Measurements from ENCODE around the gene PARD3B. TPM values are rescaled to one million over a fixed set of nuclear protein-coding genes. Genes with fewer than 3 reads are reported as not detected.

The PARD3B gene
- total and polyA plus RNA-seq, 8 donors, result 1.8 to 42.6 (median 15.1) TPM

DNA sequence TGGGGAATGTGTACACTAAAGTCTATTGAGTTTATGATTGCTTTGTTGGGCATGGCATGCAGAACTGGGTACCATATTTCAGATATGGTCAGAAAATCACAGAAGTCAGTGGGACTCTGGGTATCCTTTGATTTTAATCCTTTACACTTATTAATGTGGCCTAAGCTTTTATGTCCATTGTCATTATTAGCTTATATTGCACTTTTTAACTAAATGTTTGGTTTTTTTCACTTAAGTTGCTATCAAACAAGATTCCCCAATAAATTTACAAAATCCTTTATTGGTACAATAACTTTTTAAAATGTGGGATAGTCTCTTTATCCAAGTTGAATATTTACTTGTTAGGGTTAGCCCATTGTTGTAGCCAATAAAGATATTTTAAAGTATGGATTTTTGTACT is 902.9 kb downstream of the PARD3B start:
- Histone ChIP-seq H3K27me3 (no peaks in the 10 kb centered on the region), H3K9me3 (no peaks in the 10 kb centered on the region), H3K36me3 (no peaks in the 10 kb centered on the region), H3K4me1 (no peaks in the 10 kb centered on the region), H3K4me3 (no peak overlapping the region), H3K27ac (no peak overlapping the region)
- intact Hi-C loops (cut with DNase I; ENCODE audit: low total_unique reads), result no loop called here
- no peak for TF ChIP-seq POLR2A (IDR thresholded peaks at IDR 0.05)
- no peak for TF ChIP-seq EP300 (IDR thresholded peaks at IDR 0.05)
- TF ChIP-seq, protein P1, sequence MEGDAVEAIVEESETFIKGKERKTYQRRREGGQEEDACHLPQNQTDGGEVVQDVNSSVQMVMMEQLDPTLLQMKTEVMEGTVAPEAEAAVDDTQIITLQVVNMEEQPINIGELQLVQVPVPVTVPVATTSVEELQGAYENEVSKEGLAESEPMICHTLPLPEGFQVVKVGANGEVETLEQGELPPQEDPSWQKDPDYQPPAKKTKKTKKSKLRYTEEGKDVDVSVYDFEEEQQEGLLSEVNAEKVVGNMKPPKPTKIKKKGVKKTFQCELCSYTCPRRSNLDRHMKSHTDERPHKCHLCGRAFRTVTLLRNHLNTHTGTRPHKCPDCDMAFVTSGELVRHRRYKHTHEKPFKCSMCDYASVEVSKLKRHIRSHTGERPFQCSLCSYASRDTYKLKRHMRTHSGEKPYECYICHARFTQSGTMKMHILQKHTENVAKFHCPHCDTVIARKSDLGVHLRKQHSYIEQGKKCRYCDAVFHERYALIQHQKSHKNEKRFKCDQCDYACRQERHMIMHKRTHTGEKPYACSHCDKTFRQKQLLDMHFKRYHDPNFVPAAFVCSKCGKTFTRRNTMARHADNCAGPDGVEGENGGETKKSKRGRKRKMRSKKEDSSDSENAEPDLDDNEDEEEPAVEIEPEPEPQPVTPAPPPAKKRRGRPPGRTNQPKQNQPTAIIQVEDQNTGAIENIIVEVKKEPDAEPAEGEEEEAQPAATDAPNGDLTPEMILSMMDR (IDR thresholded peaks at IDR 0.05), result no peak
- no peak for TF ChIP-seq POLR2AphosphoS5 (IDR thresholded peaks at IDR 0.05)
- no peak for DNase-seq

DNA sequence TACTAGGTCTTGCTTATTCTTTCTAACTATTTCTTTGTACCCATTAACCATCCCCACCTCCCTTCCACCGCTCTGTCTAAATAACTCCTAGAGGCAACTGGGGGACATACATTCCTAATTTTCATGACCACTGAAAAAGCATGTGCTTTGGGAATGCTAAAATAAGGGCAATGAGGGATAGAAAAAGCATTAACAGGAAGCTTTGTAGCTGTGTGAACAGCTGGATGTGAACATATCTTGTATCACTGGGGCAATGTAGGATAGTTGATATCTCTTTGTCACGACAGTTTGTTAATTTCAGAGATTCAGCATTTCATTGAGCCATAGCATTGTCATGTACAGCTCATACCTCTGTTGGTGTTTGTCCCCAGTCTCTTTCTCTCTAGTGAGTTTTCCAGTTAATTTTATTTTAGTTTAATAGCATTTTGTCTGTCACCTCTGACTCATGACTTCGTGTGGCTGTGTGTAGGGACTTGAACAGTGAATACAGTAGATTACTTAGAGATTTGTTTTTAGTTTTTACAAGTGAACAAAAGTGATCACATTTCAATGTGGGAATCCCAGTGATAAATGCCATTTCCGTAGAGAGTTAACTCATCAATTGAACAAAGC is 906.7 kb downstream of the PARD3B start:
- 78 to 88% (median 87%) methylated on average over 4 of the region's 4 CpGs for WGBS, 5 donors
- no peak for DNase-seq
- intact Hi-C loops (cut with DNase I; ENCODE audit: low total_unique reads), result no loop called here

DNA sequence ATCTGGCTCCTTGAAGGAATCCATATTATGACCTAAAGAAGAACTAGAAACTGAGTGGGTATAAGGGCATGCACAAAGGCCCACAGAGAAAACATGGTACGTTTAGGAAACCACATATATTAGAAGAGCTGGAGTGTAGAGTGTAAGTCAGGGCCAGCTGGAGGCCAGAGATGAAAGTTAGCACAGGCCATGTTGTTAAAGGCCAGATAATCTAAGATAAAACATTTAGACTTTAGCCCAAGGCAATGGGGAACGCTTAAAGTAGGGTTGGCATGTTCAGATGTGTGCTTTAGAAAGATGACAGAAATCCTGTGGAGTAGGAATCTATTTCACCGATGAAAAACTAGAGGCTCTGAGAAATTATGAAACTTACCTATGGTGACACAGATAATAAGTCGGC is 907.9 kb downstream of the PARD3B start:
- Histone ChIP-seq H3K4me3 (no peak overlapping the region), H3K9me3 (no peaks in the 10 kb centered on the region), H3K27me3 (no peaks in the 10 kb centered on the region), H3K36me3 (no peaks in the 10 kb centered on the region), H3K4me1 (no peaks in the 10 kb centered on the region), H3K27ac (no peak overlapping the region)
- TF ChIP-seq EP300 (IDR thresholded peaks at IDR 0.05) (no peak), POLR2AphosphoS5 (IDR thresholded peaks at IDR 0.05) (no peak)
- intact Hi-C loops (cut with DNase I; ENCODE audit: low total_unique reads), result no loop called here
- 76 to 95% (median 88%) methylated on average over 4 of the region's 4 CpGs for WGBS, 5 donors
- DNase-seq, result no peak

More for the DNA sequence above, 906.7 kb downstream of the PARD3B start:
- TF ChIP-seq POLR2A (IDR thresholded peaks at IDR 0.05), result no peak
- H3K27ac ChIP-seq, result no peak overlapping the region
- no peaks in the 10 kb centered on the region for H3K36me3 ChIP-seq
- no peaks in the 10 kb centered on the region for H3K9me3 ChIP-seq
- no peaks in the 10 kb centered on the region for H3K4me1 ChIP-seq
- no peaks in the 10 kb centered on the region for H3K27me3 ChIP-seq
- no peak overlapping the region for H3K4me3 ChIP-seq

DNA sequence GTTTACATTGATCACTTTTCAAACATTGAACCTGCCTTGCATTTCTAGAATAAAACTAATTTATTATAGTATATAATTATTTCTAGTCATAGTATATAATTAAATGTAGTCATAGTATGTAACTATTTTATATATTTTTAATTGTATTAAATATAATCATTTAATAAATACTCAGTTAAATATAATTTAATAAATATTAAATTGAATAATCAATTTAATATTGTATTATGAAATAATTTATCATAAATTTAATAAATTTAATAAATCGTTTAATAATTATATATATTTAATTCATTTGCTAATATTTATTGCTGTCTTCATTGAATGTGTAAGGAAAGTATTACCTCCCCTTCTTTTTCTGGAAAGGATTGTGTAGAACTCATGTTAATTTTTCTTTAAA is 911.4 kb downstream of the PARD3B start:
- no peak for DNase-seq
- no peak overlapping the region for H3K27ac ChIP-seq
- TF ChIP-seq, protein P1 (IDR thresholded peaks at IDR 0.05), result no peak
- TF ChIP-seq POLR2AphosphoS5 (IDR thresholded peaks at IDR 0.05) (no peak), POLR2A (IDR thresholded peaks at IDR 0.05) (no peak), EP300 (IDR thresholded peaks at IDR 0.05) (no peak)
- intact Hi-C loops (cut with DNase I; ENCODE audit: low total_unique reads), result no loop called here
- no peak overlapping the region for H3K4me3 ChIP-seq
- H3K9me3 ChIP-seq, result no peaks in the 10 kb centered on the region
- no peaks in the 10 kb centered on the region for H3K36me3 ChIP-seq
- no peaks in the 10 kb centered on the region for H3K4me1 ChIP-seq
- 90 to 98% (median 93%) methylated on average over 1 of the region's 1 CpG for WGBS, 5 donors
- H3K27me3 ChIP-seq, result no peaks in the 10 kb centered on the region

DNA sequence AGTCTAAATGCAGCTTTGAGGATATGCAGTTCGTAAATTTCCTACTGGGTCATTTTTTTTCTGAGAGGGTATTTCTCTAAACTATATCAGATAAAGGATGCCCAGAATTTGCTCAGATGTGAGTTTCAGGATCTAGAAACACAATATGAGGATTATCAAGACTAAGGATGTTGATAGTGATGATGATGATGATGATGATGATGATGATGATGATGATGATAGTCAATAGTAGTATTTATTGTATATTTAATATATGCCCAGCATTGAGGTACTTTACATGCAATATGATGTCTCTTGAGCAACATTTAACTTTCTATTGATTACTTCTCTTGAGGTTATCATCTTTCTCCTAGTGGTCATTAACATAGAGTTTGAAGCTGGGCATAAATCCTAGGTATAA is 914.9 kb downstream of the PARD3B start:
- no peaks in the 10 kb centered on the region for H3K4me1 ChIP-seq
- WGBS, 5 donors, result 95 to 96% (median 96%) methylated on average over 1 of the region's 1 CpG
- no peak for DNase-seq
- no peaks in the 10 kb centered on the region for H3K27me3 ChIP-seq
- no peak overlapping the region for H3K4me3 ChIP-seq
- intact Hi-C loops (cut with DNase I; ENCODE audit: low total_unique reads), result no loop called here
- TF ChIP-seq, protein P1 (IDR thresholded peaks at IDR 0.05), result no peak
- TF ChIP-seq POLR2A (IDR thresholded peaks at IDR 0.05) (no peak), POLR2AphosphoS5 (IDR thresholded peaks at IDR 0.05) (no peak), EP300 (IDR thresholded peaks at IDR 0.05) (no peak)
- H3K36me3 ChIP-seq, result no peaks in the 10 kb centered on the region
- no peaks in the 10 kb centered on the region for H3K9me3 ChIP-seq
- H3K27ac ChIP-seq, result no peak overlapping the region

Data from stomach (tissue), 9 donors.